ENCODE data around the gene LAMA5.

GRCh38 chr20:62361799-62362589, 5.1 kb downstream of the LAMA5 start:
- TF ChIP-seq, protein P1, sequence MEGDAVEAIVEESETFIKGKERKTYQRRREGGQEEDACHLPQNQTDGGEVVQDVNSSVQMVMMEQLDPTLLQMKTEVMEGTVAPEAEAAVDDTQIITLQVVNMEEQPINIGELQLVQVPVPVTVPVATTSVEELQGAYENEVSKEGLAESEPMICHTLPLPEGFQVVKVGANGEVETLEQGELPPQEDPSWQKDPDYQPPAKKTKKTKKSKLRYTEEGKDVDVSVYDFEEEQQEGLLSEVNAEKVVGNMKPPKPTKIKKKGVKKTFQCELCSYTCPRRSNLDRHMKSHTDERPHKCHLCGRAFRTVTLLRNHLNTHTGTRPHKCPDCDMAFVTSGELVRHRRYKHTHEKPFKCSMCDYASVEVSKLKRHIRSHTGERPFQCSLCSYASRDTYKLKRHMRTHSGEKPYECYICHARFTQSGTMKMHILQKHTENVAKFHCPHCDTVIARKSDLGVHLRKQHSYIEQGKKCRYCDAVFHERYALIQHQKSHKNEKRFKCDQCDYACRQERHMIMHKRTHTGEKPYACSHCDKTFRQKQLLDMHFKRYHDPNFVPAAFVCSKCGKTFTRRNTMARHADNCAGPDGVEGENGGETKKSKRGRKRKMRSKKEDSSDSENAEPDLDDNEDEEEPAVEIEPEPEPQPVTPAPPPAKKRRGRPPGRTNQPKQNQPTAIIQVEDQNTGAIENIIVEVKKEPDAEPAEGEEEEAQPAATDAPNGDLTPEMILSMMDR (IDR thresholded peaks at IDR 0.05), result no peak
- TF ChIP-seq CEBPB (IDR thresholded peaks at IDR 0.05) (peak in 1 of 2 experiments; percentile 82; a peak in 2 of 4 replicates), ESRRA (IDR thresholded peaks at IDR 0.05; ENCODE audit: borderline replicate concordance, low read length) (no peak), EP300 (IDR thresholded peaks at IDR 0.05) (peak; percentile 48 to 86; a peak in 3 of 5 replicates), PBX3 (IDR thresholded peaks at IDR 0.05) (0 out of 2 replicates have a peak, but pooled peaks have one; percentile 43), POLR2A (IDR thresholded peaks at IDR 0.05; ENCODE audit: low read length) (no peak), MYC (IDR thresholded peaks at IDR 0.05; ENCODE audit: borderline replicate concordance, low read length) (no peak), HEYL (CRISPR knock-in tag; IDR thresholded peaks at IDR 0.05) (no peak), KDM1A (IDR thresholded peaks at IDR 0.05; ENCODE audit: low read depth) (0 out of 2 replicates have a peak, but pooled peaks have one; percentile 13), TFCP2L1 (CRISPR knock-in tag; IDR thresholded peaks at IDR 0.05) (no peak)
- TF ChIP-seq, protein P2, sequence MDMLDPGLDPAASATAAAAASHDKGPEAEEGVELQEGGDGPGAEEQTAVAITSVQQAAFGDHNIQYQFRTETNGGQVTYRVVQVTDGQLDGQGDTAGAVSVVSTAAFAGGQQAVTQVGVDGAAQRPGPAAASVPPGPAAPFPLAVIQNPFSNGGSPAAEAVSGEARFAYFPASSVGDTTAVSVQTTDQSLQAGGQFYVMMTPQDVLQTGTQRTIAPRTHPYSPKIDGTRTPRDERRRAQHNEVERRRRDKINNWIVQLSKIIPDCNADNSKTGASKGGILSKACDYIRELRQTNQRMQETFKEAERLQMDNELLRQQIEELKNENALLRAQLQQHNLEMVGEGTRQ (IDR thresholded peaks at IDR 0.05), result no peak
- TF ChIP-seq, protein P3, sequence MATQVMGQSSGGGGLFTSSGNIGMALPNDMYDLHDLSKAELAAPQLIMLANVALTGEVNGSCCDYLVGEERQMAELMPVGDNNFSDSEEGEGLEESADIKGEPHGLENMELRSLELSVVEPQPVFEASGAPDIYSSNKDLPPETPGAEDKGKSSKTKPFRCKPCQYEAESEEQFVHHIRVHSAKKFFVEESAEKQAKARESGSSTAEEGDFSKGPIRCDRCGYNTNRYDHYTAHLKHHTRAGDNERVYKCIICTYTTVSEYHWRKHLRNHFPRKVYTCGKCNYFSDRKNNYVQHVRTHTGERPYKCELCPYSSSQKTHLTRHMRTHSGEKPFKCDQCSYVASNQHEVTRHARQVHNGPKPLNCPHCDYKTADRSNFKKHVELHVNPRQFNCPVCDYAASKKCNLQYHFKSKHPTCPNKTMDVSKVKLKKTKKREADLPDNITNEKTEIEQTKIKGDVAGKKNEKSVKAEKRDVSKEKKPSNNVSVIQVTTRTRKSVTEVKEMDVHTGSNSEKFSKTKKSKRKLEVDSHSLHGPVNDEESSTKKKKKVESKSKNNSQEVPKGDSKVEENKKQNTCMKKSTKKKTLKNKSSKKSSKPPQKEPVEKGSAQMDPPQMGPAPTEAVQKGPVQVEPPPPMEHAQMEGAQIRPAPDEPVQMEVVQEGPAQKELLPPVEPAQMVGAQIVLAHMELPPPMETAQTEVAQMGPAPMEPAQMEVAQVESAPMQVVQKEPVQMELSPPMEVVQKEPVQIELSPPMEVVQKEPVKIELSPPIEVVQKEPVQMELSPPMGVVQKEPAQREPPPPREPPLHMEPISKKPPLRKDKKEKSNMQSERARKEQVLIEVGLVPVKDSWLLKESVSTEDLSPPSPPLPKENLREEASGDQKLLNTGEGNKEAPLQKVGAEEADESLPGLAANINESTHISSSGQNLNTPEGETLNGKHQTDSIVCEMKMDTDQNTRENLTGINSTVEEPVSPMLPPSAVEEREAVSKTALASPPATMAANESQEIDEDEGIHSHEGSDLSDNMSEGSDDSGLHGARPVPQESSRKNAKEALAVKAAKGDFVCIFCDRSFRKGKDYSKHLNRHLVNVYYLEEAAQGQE (IDR thresholded peaks at IDR 0.05), result no peak
- TF ChIP-seq, protein P4, sequence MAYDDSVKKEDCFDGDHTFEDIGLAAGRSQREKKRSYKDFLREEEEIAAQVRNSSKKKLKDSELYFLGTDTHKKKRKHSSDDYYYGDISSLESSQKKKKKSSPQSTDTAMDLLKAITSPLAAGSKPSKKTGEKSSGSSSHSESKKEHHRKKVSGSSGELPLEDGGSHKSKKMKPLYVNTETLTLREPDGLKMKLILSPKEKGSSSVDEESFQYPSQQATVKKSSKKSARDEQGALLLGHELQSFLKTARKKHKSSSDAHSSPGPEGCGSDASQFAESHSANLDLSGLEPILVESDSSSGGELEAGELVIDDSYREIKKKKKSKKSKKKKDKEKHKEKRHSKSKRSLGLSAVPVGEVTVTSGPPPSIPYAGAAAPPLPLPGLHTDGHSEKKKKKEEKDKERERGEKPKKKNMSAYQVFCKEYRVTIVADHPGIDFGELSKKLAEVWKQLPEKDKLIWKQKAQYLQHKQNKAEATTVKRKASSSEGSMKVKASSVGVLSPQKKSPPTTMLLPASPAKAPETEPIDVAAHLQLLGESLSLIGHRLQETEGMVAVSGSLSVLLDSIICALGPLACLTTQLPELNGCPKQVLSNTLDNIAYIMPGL (CRISPR knock-in tag; IDR thresholded peaks at IDR 0.05; ENCODE audit: borderline replicate concordance), result no peak

Measured in A549 (cell line).